Ovary (tissue), 3 donors: Measurements from ENCODE around the gene PHLDB1.

ENCODE experiments used
- POLR2A ChIP-seq: fragments of 450-650 bp; IDR thresholded peaks from one replicate; pipeline ENCODE4 v1.6.1; 2017; ENCODE audit warnings: antibody characterized with exemption, mild to moderate bottlenecking, moderate library complexity
- TF ChIP-seq, protein P1 (sequence below), 3 donors: fragments of 450-650 bp in 2 of 3; fragments of 200-600 bp in 1 of 3; IDR thresholded peaks; one replicate each; pipeline versions ENCODE4 v1.5.1 to v1.8.0; 2016 to 2022; ENCODE audit warnings: antibody characterized with exemption in 3 of 3, mild to moderate bottlenecking in 1 of 3
- donor health status: DM: no; HTN: no; CAD: no.

GRCh38 chr11:118622376-118623268, 15.2 kb downstream of the PHLDB1 start:
- TF ChIP-seq, protein P1, sequence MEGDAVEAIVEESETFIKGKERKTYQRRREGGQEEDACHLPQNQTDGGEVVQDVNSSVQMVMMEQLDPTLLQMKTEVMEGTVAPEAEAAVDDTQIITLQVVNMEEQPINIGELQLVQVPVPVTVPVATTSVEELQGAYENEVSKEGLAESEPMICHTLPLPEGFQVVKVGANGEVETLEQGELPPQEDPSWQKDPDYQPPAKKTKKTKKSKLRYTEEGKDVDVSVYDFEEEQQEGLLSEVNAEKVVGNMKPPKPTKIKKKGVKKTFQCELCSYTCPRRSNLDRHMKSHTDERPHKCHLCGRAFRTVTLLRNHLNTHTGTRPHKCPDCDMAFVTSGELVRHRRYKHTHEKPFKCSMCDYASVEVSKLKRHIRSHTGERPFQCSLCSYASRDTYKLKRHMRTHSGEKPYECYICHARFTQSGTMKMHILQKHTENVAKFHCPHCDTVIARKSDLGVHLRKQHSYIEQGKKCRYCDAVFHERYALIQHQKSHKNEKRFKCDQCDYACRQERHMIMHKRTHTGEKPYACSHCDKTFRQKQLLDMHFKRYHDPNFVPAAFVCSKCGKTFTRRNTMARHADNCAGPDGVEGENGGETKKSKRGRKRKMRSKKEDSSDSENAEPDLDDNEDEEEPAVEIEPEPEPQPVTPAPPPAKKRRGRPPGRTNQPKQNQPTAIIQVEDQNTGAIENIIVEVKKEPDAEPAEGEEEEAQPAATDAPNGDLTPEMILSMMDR (IDR thresholded peaks at IDR 0.05) = no peak
- TF ChIP-seq POLR2A = no peak
